Renal cortex interstitium (tissue), 11 donors: Measurements from ENCODE around the gene ANKRD9. TPM values are rescaled to one million over a fixed set of nuclear protein-coding genes. Genes with fewer than 3 reads are reported as not detected.

Experiments used
- DNase-seq, 11 donors: peaks; one replicate each; pipeline ENCODE4 v3.0.0-alpha.2; 2013; ENCODE audit warnings: low read depth in 9 of 11, low spot score in 4 of 11; ENCODE audit errors: extremely low read depth in 1 of 11
- polyA plus RNA-seq, 3 donors: library from polyadenylated mRNA; unstranded; fragments of 120-200 nt; gene quantifications; one replicate each; pipeline ENCODE4 v1.2.1, GENCODE V29; 2013; ENCODE audit not compliant: insufficient read length in 3 of 3

The ANKRD9 gene
- polyA plus RNA-seq, 3 donors: 4.7 to 7.5 (median 5.3) TPM

DNA sequence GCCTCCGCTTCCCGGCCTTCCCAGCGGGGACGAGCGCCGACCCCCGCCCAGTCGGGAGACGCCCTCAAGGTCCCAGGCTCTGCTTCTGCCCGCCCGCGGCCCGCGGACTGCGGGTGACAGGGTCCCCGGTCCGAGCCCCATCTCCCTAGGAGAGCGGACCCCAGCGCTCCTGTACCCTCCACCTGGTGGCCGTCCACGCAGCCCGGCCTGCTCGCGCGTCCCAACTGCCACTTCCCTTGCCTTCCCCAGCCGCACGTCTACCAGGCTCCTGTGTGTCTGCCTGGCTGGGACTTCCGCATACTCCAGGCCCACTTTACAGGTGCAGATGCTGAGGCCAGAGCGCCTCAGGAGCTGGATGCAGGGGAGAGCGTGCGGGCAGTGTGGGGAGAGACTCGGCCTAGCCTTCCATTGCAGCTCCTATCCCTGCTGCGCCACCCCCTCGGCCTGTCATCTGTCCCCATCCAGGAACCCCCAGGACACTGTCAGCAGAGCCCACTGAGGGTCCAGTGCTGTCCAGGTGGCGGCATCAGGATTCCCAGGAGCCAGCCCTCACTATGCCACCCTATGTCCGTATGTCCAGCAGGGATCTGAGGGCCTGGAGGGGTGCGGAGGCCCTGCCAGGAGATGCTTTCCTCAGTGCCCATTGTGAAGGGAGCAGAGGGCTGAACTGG, 8.0 kb upstream of the ANKRD9 start:
- no peak for DNase-seq

DNA sequence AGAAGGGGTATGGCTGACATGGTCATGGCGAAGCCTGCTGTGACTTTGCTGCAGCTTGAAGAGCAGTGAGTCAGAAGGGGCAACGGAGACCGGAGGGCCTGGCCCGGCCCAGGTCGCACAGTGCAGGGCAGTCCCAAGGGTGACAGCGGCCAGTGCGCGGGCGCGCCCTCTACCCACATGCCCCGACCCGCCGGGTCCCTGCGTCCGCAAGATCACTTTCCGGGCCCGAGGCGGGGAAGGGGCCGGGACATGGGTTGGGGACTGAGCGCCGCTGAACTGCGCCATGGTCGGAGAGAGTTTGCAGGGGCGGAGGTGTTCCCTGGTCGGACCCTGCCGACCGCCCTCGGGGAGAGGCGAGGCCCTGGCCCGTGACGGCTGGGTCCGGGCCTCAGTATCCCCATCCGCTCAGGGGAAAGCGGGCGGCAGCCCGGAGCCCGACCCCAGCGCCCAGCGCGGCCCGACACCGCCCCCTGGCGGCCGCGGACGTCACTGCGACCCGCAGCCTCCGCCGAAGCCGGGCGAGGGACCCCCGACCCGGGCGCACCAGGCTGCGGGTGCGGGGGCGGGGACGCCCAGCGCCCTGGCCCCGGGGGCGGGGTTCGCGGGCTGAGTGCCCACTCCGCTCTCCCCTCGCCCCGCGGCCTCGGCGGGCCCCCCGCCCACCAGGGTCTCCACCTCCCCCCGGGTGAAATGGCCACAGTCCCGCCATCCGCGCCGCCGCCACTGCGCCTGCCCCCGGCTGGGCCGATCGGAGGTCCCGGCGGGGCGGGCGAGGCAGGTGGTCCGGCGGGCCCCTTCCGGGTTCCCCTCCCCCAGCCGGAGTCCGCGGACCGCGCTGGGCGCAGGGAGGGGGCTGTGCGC, 7.2 kb upstream of the ANKRD9 start:
- DNase-seq: no peak

DNA sequence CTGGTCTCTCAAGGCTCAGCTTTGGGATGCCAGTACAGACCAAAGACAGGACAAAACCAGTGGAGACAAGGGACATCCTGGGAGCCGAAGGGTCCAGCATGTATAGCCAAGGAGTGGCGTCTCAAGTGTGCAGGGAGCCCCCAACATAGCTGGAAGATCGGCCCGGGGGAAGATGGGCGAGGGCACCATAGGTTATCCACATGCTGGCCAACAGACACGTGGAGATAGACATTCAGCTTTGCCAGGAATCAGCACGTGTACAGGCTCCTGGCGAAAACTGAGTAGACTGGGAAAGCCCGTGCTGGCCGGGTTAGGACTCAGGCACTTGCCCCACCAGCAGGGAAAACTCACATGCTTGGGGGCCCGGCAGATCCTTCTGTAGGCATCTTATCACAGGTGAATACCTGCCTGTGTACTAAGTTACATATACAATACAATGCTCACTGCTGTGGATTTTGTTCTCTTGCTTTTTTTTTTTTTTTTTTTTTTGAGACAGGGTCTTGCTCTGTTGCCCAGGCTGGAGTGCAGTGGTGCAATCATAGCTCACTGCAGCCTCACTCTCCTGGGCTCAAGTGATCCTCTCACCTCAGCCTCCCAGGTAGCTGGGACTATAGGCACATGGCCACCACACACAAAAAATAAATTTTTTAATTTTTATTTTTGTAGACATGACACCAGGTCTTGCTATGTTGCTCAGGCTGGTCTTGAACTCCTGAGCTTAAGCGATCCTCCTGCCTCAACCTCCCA, 5.6 kb upstream of the ANKRD9 start:
- no peak for DNase-seq

- DNase-seq: no peak
Observed at GRCh38 chr14:102513899-102514772, 4.6 kb upstream of the ANKRD9 start.

DNA sequence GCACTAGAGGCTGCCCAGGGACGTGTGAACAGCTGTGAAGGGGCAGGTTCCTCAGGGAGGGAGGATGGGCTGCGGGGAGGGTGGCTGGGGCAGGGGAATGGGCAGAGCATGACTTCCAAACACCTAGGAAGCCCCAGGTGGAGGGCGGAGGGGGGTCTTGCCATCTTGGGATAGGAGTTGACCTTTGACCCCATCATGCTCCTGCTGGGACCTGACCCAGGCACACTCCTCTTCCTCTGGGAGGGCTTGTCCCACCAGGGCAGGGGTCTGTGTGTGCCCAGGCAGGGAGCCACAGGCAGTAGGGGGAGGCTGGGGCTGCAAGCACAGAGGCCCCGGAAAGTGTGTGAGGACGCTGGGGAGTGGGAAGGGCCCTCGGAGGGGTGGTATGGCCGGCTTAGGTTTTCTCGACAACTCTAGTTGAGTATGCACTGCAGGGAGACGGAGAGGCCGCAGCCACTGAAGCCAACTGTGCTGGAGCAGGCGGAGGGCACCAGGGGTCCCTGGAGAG, 3.3 kb upstream of the ANKRD9 start:
- DNase-seq: no peak

- no peak for DNase-seq
Observed at GRCh38 chr14:102511538-102511937, 2.0 kb upstream of the ANKRD9 start.

GRCh38 chr14:102510616-102511520, 1.3 kb upstream of the ANKRD9 start:
- peak in 1 of 11 donors; percentile 46 for DNase-seq

DNA sequence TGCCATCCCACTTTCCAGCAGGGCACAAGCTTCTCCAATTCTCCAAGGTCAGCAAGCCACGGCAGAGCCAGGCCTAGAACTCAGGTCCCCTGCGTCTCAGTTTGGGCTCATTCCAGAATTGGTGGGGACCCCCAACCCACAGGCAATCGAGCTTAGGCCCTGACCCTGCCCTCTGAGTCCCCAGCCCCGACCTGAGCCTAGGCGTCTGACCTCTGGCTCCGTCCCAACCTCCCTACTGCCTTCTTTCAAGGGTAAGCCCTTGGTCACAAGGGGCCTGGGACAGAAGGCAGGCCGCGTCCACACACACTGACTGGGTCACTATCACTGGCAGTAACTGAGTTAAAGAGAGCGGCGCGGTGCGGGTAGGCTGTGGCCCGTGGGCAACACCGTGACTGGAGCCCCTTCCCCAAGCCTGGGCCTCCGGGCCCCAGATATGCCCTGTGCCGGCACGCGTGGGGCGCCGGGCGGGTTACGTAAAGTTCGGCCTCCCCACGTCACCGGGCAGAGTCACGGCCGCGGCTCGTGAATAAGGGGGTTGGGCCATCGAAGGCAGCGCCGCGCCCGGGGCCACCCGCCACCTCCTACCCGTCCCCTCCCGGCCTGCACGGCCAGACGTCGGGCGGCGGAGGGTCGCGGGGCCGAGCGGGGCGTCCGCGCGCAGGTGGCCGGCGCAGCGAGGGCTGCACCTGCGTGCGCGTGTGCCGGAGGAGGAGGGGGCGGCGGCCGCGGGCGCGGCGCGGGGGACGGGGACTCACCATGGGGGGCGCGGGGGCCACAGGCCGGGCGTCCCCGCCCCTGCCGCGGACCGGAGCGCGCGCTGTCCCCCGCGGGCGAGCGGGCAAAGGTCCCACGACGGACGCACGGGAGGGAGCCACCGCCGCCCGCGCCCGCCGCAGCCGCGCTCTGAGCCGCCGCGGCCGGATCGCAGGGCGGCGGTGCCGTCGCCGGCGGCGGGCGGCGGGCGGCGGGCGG, 516 bp downstream of the ANKRD9 start:
- no peak for DNase-seq

- DNase-seq: no peak
Observed at GRCh38 chr14:102508410-102508773, 1.2 kb downstream of the ANKRD9 start.

- DNase-seq: no peak
Observed at GRCh38 chr14:102507857-102508312, 1.7 kb downstream of the ANKRD9 start.

DNA sequence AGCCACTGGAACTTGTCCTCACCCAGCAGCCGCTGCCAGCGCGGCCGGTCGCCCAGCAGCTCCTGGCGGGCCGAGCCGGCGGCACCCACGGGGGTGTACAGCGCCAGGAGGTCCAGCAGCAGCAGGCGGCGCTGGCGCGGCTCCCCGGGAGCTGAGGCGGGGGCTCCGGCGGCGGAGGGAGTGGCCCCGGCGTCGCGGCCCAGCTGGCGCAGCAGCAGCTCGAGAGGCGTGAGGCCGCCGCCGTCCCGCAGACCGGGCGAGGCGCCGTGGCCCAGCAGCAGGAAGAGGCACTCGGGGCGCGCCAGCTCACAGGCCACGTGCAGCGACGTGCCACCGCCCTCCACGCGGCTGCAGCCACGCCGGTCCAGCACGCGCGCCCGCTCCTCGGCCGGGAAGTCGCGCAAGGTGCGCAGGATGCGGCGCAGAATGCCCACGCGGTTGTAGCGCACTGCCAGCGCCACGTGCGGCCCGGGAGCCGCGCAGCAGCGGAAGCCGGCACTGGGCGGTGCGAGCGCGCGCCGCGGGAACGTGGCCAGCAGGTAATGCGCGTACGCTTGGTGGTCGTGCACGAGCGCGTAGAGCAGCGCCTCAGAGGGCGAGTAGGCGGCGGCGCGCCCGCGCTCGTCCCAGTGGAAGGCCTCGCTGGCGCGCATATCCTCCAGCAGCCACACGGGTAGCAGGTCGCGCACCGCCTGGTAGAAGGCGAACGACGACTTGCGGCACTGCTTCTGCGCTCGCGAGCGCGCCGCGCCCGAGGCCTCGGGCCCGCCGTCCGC, 2.3 kb downstream of the ANKRD9 start:
- no peak for DNase-seq

GRCh38 chr14:102506626-102506925, 3.0 kb downstream of the ANKRD9 start:
- DNase-seq: no peak

DNA sequence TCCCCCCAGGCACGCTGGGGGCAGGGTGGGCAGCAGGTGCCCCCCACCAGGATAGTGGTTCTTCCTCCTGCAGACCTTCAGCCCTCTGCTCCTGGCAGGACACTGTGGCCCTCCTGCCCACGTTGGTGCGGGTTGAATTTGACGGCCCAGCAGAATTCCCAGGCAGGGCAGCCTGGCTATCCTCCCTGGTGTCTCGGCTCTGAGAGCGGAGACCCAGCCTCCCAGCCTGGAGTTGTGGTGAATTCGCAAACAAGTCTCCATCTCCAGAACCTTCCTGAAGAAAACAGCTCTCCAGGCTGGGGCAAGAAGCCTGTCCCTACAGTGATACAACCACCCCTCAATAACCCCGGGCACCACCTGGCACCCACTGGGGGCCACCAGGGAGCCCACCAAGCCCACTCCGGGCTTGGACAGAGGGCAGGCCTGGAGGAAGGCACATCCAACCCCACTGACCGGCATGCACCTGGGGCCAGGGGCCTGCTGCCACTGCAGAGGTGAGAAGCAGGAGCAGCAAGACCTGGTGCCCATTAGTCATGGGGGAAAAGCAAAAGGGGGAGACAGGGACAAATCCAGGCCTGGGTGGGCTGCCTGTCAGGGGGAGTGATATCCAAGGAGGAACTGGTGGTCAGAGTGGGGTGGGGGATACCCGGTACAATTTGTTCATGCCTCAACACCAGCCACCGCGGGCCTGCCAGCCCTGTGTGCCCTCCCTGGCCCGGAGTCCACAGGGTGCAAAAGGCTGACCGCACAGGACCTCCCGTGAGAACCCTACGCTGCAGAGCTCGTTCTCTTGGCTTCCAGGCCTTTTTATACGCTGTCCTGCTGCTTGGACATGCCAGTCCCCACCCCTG, 3.6 kb downstream of the ANKRD9 start:
- DNase-seq: no peak

DNA sequence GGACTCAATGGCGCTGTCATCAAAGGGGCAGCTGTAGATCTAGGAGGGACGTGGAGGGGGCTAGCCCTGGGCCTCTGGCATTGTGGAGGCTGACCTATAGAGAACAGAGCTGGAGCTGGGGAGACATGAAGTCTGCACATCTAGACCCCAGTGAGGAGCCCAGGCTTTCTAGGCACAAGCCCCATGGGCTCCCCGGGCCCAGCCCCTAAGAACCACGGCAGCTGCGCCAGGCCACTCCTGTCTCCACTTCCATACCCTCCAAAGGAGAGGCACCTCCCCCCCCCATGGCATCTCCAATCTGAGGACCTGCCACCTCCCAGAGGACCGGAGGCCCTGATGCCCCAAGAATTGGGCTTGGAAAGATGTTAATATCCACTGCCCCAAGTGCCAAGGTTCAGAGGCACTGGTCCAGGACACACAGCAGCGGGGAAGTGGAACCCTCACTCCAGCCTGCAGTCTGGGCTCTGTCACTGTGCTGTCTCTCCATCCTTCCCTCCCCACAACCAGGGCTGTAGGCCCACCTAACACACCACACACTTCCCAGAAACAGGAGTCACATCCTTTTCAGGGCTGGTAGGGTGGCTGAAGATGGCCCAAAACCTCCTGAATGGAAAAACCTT, 4.5 kb downstream of the ANKRD9 start:
- DNase-seq: no peak
